Measurements from ENCODE around the gene SNED1. TPM values are rescaled to one million over a fixed set of nuclear protein-coding genes. Genes with fewer than 3 reads are reported as not detected.

SNED1 gene
- total RNA-seq, 1 donor from 2014 or later, result 0.11 TPM

- Mint-ChIP-seq H3K4me3 (no peak overlapping the region), H3K27ac (no peak overlapping the region), H3K4me1 (peaks cover 5% of the 10 kb centered on the region), H3K27me3 (ENCODE audit: insufficient read depth, low read depth) (peaks cover 7% of the 10 kb centered on the region), H3K9me3 (no peaks in the 10 kb centered on the region), H3K36me3 (no peaks in the 10 kb centered on the region)
- Histone ChIP-seq H3F3A (ENCODE audit: low read depth) (no peaks in the 10 kb centered on the region), H3K4me1 (no peaks in the 10 kb centered on the region), H3K9me3 (ENCODE audit: low read depth) (no peaks in the 10 kb centered on the region), H2AFZ (replicated peaks) (no peak overlapping the region), H3K4me2 (no peak overlapping the region), H3K79me2 (ENCODE audit: low read depth) (no peaks in the 10 kb centered on the region), H3K27me3 (no peaks in the 10 kb centered on the region), H3K36me3 (no peaks in the 10 kb centered on the region), H3K27ac (no peak overlapping the region), H3K9ac (no peak overlapping the region), H3K4me3 (no peak overlapping the region), H4K20me1 (ENCODE audit: low read depth) (peaks cover 15% of the 10 kb centered on the region)
- DNase-seq (ENCODE audit: low spot score), result no peak
- TF ChIP-seq EZH2 (IDR thresholded peaks at IDR 0.05) (no peak), CTCF (IDR thresholded peaks at IDR 0.05) (no peak), EZH2phosphoT487 (IDR thresholded peaks at IDR 0.05) (no peak)
Measured at GRCh38 chr2:241068136-241068941, 69.9 kb downstream of the SNED1 start.

GRCh38 chr2:241068942-241069810 lies 70.8 kb downstream of the SNED1 start:
- no peak overlapping the region for H3K9ac ChIP-seq
- Mint-ChIP-seq H3K4me1 (peaks cover 5% of the 10 kb centered on the region), H3K27ac (no peak overlapping the region), H3K4me3 (no peak overlapping the region), H3K9me3 (no peaks in the 10 kb centered on the region), H3K36me3 (no peaks in the 10 kb centered on the region), H3K27me3 (ENCODE audit: insufficient read depth, low read depth) (peaks cover 6% of the 10 kb centered on the region)
- H3K36me3 ChIP-seq, result no peaks in the 10 kb centered on the region
- no peaks in the 10 kb centered on the region for H3K27me3 ChIP-seq
- H4K20me1 ChIP-seq (ENCODE audit: low read depth), result peaks cover 15% of the 10 kb centered on the region
- TF ChIP-seq EZH2phosphoT487 (IDR thresholded peaks at IDR 0.05) (no peak), CTCF (IDR thresholded peaks at IDR 0.05) (no peak), EZH2 (IDR thresholded peaks at IDR 0.05) (no peak)
- no peak for DNase-seq (ENCODE audit: low spot score)
- H3K4me2 ChIP-seq, result no peak overlapping the region
- H3K79me2 ChIP-seq (ENCODE audit: low read depth), result no peaks in the 10 kb centered on the region
- H3K4me3 ChIP-seq, result no peak overlapping the region
- no peaks in the 10 kb centered on the region for H3F3A ChIP-seq (ENCODE audit: low read depth)
- no peak overlapping the region for H3K27ac ChIP-seq
- H3K9me3 ChIP-seq (ENCODE audit: low read depth), result no peaks in the 10 kb centered on the region
- H2AFZ ChIP-seq (replicated peaks), result no peak overlapping the region
- no peaks in the 10 kb centered on the region for H3K4me1 ChIP-seq

- Histone ChIP-seq H4K20me1 (ENCODE audit: low read depth) (peaks cover 9% of the 10 kb centered on the region), H3K27me3 (no peaks in the 10 kb centered on the region), H3K9me3 (ENCODE audit: low read depth) (no peaks in the 10 kb centered on the region), H3K9ac (no peak overlapping the region), H3F3A (ENCODE audit: low read depth) (no peaks in the 10 kb centered on the region), H3K79me2 (ENCODE audit: low read depth) (no peaks in the 10 kb centered on the region), H3K4me3 (no peak overlapping the region), H3K36me3 (no peaks in the 10 kb centered on the region), H3K4me1 (no peaks in the 10 kb centered on the region), H3K4me2 (no peak overlapping the region), H2AFZ (replicated peaks) (no peak overlapping the region), H3K27ac (no peak overlapping the region)
- DNase-seq (ENCODE audit: low spot score), result no peak
- no peak overlapping the region for H3K4me3 Mint-ChIP-seq
- peaks cover 2% of the 10 kb centered on the region for H3K36me3 Mint-ChIP-seq
- H3K27ac Mint-ChIP-seq, result peak overlapping the region; percentile 33
- no peak for TF ChIP-seq CTCF (IDR thresholded peaks at IDR 0.05)
- no peak for TF ChIP-seq EZH2phosphoT487 (IDR thresholded peaks at IDR 0.05)
- no peak for TF ChIP-seq EZH2 (IDR thresholded peaks at IDR 0.05)
- peaks cover 6% of the 10 kb centered on the region for H3K27me3 Mint-ChIP-seq (ENCODE audit: insufficient read depth, low read depth)
- H3K4me1 Mint-ChIP-seq, result peaks cover 5% of the 10 kb centered on the region
- H3K9me3 Mint-ChIP-seq, result no peaks in the 10 kb centered on the region
Measured at GRCh38 chr2:241069821-241070281, 71.4 kb downstream of the SNED1 start.
